HCT116 (cell line): ENCODE data around the gene PTPN9. TPM values are rescaled to one million over a fixed set of nuclear protein-coding genes. Genes with fewer than 3 reads are reported as not detected.

Source experiments
- ATAC-seq: fragments of 200-7000 bp; cut with Tn5 transposase; 2 replicates; pipeline ENCODE4 v1.9.1; 2020; ENCODE audit warnings: mild to moderate bottlenecking, moderate library complexity
- BruUV-seq: library from RNA; stranded (reverse); fragments of 400-500 nt; replicated peaks from 2 replicates; lab custom pipeline; 2021; lab: Mats Ljungman, UMichigan
- CTCF ChIA-PET: fragments of 300-600 bp; sonication (Branson Sonifier 250); formaldehyde crosslinking; loops from one replicate; lab custom pipeline; 2021; ENCODE audit warnings: antibody characterized with exemption; lab: Charles Lee
- POLR2A ChIA-PET: fragments of 300-600, 350-600 bp; sonication (Branson Sonifier 250); formaldehyde crosslinking; loops from one replicate; lab custom pipeline; 2021; ENCODE audit warnings: antibody characterized with exemption; lab: Charles Lee
- RAD21 ChIA-PET, 2 experiments: fragments of 300-600 bp; sonication (Branson Sonifier 250); formaldehyde crosslinking; loops; one replicate each; lab custom pipeline; 2023; ENCODE audit warnings: low total read pairs in 2 of 2; ENCODE audit not compliant: uncharacterized antibody in 2 of 2, unreplicated experiment in 2 of 2, low non-redundant PET in 1 of 2; lab: Charles Lee
- DNase-seq: peaks from one replicate; pipeline ENCODE4 v3.0.0-alpha.2; 2010; ENCODE audit warnings: low read depth, low spot score
- H2AFZ ChIP-seq: fragments of 200-600 bp; shearing (Covaris generic), sonication (generic); 2 replicates; pipeline ENCODE4 v1.6.1; 2017; ENCODE audit warnings: low read depth, mixed run types, mixed read lengths, antibody characterized with exemption, low read length; ENCODE audit not compliant: poor library complexity, severe bottlenecking
- H3K27ac ChIP-seq: 2 replicates; pipeline ENCODE4 v1.5.1; 2012; ENCODE audit warnings: low read depth, low read length
- H3K27me3 ChIP-seq: fragments of 200-600 bp; sonication (generic); 2 replicates; pipeline ENCODE4 v1.6.1; 2016; ENCODE audit warnings: mixed run types, low read length, mixed read lengths; ENCODE audit not compliant: insufficient read depth
- H3K36me3 ChIP-seq, 2 experiments: fragments of 200-500 bp in 1 of 2; fragments of 200-600 bp in 1 of 2; sonication (Bioruptor generic) in 1 of 2; sonication (generic) in 1 of 2; 2 replicates each; pipeline versions ENCODE4 v1.5.1 to v1.6.1; 2014 to 2016; ENCODE audit warnings: low read length in 2 of 2, inconsistent platforms in 1 of 2, mixed read lengths in 1 of 2, mixed run types in 1 of 2; ENCODE audit not compliant: insufficient read depth in 2 of 2, control insufficient read depth in 1 of 2
- H3K4me1 ChIP-seq, 2 experiments: fragments of 200-600 bp in 1 of 2; sonication (generic) in 1 of 2; 2 replicates each; pipeline versions ENCODE4 v1.5.1 to v1.6.1; 2012 to 2017; ENCODE audit warnings: low read length in 2 of 2, inconsistent platforms in 1 of 2, mild to moderate bottlenecking in 1 of 2, mixed read lengths in 1 of 2, mixed run types in 1 of 2, moderate library complexity in 1 of 2; ENCODE audit not compliant: insufficient read depth in 2 of 2, control insufficient read depth in 1 of 2
- H3K4me2 ChIP-seq: fragments of 200-600 bp; sonication (generic); 2 replicates; pipeline ENCODE4 v1.6.1; 2017; ENCODE audit warnings: mixed run types, low read length, mixed read lengths
- H3K4me3 ChIP-seq, 2 experiments: fragments of 200-600 bp in 1 of 2; sonication (generic) in 1 of 2; replicated peaks in 1 of 2; 2 replicates each; pipeline ENCODE4 v1.5.1; 2011 to 2016; ENCODE audit warnings: low read length in 2 of 2, control low read depth in 1 of 2, low read depth in 1 of 2, mild to moderate bottlenecking in 1 of 2, mixed read lengths in 1 of 2, mixed run types in 1 of 2
- H3K79me2 ChIP-seq: fragments of 200-600 bp; sonication (generic); 2 replicates; pipeline ENCODE4 v1.6.1; 2017; ENCODE audit warnings: mild to moderate bottlenecking, mixed run types, low read length, moderate library complexity, mixed read lengths; ENCODE audit not compliant: insufficient read depth
- H3K9ac ChIP-seq: fragments of 200-600 bp; sonication (generic); 2 replicates; pipeline ENCODE4 v1.6.1; 2016; ENCODE audit warnings: low read length, mixed read lengths
- H3K9me2 ChIP-seq: fragments of 200-600 bp; sonication (generic), shearing (Covaris generic); 2 replicates; pipeline ENCODE4 v1.6.1; 2017; ENCODE audit warnings: mixed run types, mild to moderate bottlenecking, moderate library complexity; ENCODE audit not compliant: insufficient read depth
- H3K9me3 ChIP-seq, 2 experiments: fragments of 200-500 bp in 1 of 2; fragments of 200-600 bp in 1 of 2; sonication (Bioruptor generic) in 1 of 2; sonication (generic) in 1 of 2; 2 replicates each; pipeline ENCODE4 v1.6.1; 2014 to 2017; ENCODE audit warnings: low read length in 2 of 2, mixed read lengths in 2 of 2, inconsistent platforms in 1 of 2, low read depth in 1 of 2, mild to moderate bottlenecking in 1 of 2, mixed run types in 1 of 2, moderate library complexity in 1 of 2; ENCODE audit not compliant: control insufficient read depth in 1 of 2, insufficient read depth in 1 of 2
- H4K20me1 ChIP-seq: fragments of 200-600 bp; sonication (generic), shearing (Covaris generic); 2 replicates; pipeline ENCODE4 v1.6.1; 2017; ENCODE audit warnings: mixed run types, mild to moderate bottlenecking, moderate library complexity; ENCODE audit not compliant: insufficient read depth
- CEBPB ChIP-seq: IDR thresholded peaks from 2 replicates; pipeline ENCODE4 v1.6.1; 2012; ENCODE audit warnings: low read depth
- EZH2 ChIP-seq: fragments of 200-600 bp; sonication (generic); IDR thresholded peaks from 2 replicates; pipeline ENCODE4 v1.6.1; 2017; ENCODE audit warnings: antibody characterized with exemption, mixed run types
- FOSL1 ChIP-seq: IDR thresholded peaks from 2 replicates; pipeline ENCODE4 v1.6.1; 2012; ENCODE audit warnings: low read depth
- JUND ChIP-seq: IDR thresholded peaks from 2 replicates; pipeline ENCODE4 v1.6.1; 2012
- RAD21 ChIP-seq: IDR thresholded peaks from 2 replicates; pipeline ENCODE4 v1.6.1; 2012; ENCODE audit warnings: low read depth, mild to moderate bottlenecking
- SIN3A ChIP-seq: IDR thresholded peaks from 2 replicates; pipeline ENCODE4 v1.6.1; 2012; ENCODE audit warnings: low read depth
- SP1 ChIP-seq: IDR thresholded peaks from 2 replicates; pipeline ENCODE4 v1.6.1; 2012; ENCODE audit warnings: low read depth
- YY1 ChIP-seq: IDR thresholded peaks from 2 replicates; pipeline ENCODE4 v1.6.1; 2011; ENCODE audit warnings: low read length, low read depth, moderate library complexity, mild to moderate bottlenecking; ENCODE audit not compliant: insufficient replicate concordance; ENCODE audit errors: extremely low read depth
- ZFX ChIP-seq: fragments of 450-650 bp; IDR thresholded peaks from 2 replicates; pipeline ENCODE4 v1.6.1; 2017
- ZNF274 ChIP-seq: fragments of 200-500 bp; sonication (Bioruptor generic); IDR thresholded peaks from 2 replicates; pipeline ENCODE4 v1.6.1; 2014; ENCODE audit warnings: mild to moderate bottlenecking, low read depth, low read length, inconsistent platforms
- intact Hi-C: fragments of 100-400 bp; cut with micrococcal nuclease; formaldehyde crosslinking; loops from 2 replicates; pipeline ENCODE4 v1.10.0; 2022
- total RNA-seq: library from RNA; stranded (reverse); gene quantifications from one replicate; pipeline ENCODE4 v1.2.1, GENCODE V29; 2021; ENCODE audit not compliant: unreplicated experiment
- TF ChIP-seq, protein P1 (sequence below): IDR thresholded peaks from 2 replicates; pipeline ENCODE4 v1.6.1; 2012; ENCODE audit warnings: low read depth
- TF ChIP-seq, protein P2 (sequence below): IDR thresholded peaks from 2 replicates; pipeline ENCODE4 v1.6.1; 2012
- TF ChIP-seq, protein P3 (sequence below), 3 experiments: fragments of 200-600 bp in 1 of 3; sonication (generic) in 1 of 3; IDR thresholded peaks in 2 of 3; conservative IDR thresholded peaks in 1 of 3; 2 replicates each; pipeline ENCODE4 v1.5.1; 2012 to 2017; ENCODE audit warnings: low read depth in 2 of 3, low read length in 2 of 3, antibody characterized with exemption in 1 of 3, borderline replicate concordance in 1 of 3, control low read depth in 1 of 3, mild to moderate bottlenecking in 1 of 3, mixed read lengths in 1 of 3, mixed run types in 1 of 3, moderate library complexity in 1 of 3; ENCODE audit not compliant: insufficient read depth in 1 of 3

Gene PTPN9
- total RNA-seq, 1 experiment from 2014 or later, result 21.1 TPM

DNA sequence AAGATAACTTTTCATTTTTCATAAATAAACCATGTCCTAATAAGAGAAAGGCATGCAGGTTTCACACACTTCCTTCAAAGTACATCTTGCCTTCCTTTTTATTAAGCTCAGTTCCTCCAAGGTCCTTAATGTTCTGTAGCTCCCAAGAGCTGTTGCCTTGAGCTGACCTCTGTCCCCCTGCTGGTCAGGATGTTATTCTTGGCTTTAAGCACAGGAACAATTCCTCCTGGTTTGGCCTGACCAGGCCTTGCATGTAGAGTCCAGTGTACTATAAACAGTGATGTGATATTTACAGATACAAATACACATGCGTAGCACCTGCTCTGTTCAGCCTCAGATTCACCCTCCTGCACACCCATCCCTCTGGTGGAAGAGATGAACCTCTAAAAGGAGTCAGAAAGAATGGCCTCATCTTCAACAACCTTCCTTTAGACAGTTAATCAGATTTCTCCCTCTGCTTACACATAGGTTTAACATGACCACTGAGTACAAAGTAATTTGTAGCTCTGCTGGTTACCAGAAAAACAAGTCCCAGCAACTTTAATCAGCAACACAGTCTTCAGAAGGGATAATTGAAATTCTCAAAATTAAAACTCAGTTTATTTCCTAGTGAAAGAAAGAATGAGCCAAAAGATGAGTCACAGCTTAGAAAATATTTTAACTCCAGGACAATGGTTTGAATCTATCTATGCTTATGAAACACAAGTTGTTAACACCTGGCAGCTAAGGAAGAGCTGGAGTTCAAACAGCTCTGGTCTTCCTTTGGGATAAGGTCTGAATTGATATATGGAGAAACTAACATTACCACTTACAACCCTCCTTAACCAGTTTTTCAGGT, 46.5 kb downstream of the PTPN9 start:
- intact Hi-C loops, result no loop called here
- TF ChIP-seq JUND, result no peak
- TF ChIP-seq SP1, result peak; percentile 30; the same call in 1 of the 2 replicates
- 0 out of 2 replicates have a peak, but pooled peaks have one; percentile 25 for TF ChIP-seq CEBPB
- TF ChIP-seq YY1, result no peak
- no peak for TF ChIP-seq EZH2
- TF ChIP-seq, protein P1, sequence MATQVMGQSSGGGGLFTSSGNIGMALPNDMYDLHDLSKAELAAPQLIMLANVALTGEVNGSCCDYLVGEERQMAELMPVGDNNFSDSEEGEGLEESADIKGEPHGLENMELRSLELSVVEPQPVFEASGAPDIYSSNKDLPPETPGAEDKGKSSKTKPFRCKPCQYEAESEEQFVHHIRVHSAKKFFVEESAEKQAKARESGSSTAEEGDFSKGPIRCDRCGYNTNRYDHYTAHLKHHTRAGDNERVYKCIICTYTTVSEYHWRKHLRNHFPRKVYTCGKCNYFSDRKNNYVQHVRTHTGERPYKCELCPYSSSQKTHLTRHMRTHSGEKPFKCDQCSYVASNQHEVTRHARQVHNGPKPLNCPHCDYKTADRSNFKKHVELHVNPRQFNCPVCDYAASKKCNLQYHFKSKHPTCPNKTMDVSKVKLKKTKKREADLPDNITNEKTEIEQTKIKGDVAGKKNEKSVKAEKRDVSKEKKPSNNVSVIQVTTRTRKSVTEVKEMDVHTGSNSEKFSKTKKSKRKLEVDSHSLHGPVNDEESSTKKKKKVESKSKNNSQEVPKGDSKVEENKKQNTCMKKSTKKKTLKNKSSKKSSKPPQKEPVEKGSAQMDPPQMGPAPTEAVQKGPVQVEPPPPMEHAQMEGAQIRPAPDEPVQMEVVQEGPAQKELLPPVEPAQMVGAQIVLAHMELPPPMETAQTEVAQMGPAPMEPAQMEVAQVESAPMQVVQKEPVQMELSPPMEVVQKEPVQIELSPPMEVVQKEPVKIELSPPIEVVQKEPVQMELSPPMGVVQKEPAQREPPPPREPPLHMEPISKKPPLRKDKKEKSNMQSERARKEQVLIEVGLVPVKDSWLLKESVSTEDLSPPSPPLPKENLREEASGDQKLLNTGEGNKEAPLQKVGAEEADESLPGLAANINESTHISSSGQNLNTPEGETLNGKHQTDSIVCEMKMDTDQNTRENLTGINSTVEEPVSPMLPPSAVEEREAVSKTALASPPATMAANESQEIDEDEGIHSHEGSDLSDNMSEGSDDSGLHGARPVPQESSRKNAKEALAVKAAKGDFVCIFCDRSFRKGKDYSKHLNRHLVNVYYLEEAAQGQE, result no peak
- TF ChIP-seq SIN3A, result no peak
- TF ChIP-seq, protein P2, sequence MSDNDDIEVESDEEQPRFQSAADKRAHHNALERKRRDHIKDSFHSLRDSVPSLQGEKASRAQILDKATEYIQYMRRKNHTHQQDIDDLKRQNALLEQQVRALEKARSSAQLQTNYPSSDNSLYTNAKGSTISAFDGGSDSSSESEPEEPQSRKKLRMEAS, result 0 out of 2 replicates have a peak, but pooled peaks have one; percentile 11
- no peak for TF ChIP-seq ZNF274
- TF ChIP-seq, protein P3, sequence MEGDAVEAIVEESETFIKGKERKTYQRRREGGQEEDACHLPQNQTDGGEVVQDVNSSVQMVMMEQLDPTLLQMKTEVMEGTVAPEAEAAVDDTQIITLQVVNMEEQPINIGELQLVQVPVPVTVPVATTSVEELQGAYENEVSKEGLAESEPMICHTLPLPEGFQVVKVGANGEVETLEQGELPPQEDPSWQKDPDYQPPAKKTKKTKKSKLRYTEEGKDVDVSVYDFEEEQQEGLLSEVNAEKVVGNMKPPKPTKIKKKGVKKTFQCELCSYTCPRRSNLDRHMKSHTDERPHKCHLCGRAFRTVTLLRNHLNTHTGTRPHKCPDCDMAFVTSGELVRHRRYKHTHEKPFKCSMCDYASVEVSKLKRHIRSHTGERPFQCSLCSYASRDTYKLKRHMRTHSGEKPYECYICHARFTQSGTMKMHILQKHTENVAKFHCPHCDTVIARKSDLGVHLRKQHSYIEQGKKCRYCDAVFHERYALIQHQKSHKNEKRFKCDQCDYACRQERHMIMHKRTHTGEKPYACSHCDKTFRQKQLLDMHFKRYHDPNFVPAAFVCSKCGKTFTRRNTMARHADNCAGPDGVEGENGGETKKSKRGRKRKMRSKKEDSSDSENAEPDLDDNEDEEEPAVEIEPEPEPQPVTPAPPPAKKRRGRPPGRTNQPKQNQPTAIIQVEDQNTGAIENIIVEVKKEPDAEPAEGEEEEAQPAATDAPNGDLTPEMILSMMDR (IDR thresholded peaks at IDR 0.05 in 2 of 3, conservative IDR thresholded peaks at IDR 0.05 in 1 of 3; ENCODE audit: borderline replicate concordance in 1 of 3, insufficient read depth in 1 of 3, low read depth in 2 of 3, low read length in 2 of 3), result peak; percentile 17 to 63 (median 57); a peak in 5 of 6 replicates
- TF ChIP-seq FOSL1, result peak; percentile 27
- no peak for TF ChIP-seq ZFX
- TF ChIP-seq RAD21, result no peak
- TF ChIP-seq, all 23 proteins: peak for 5
- POLR2A ChIA-PET, result interaction anchor here (0.6 to 1.8 kb wide), 2 partner anchors 10 to 79 kb away, joined by 3 to 5 read pairs; no protein-coding TSS in a partner anchor
- no peaks in the 10 kb centered on the region for H3K9me3 ChIP-seq
- CTCF ChIA-PET, result interaction anchor here (1.0 to 2.2 kb wide), 5 partner anchors 10 to 108 kb away, joined by 3 to 12 read pairs (median 4); partner anchors contain the start of gene IMP3
- DNase-seq (peak; percentile 49), ATAC-seq (peak; percentile 91)
- H3K9me2 ChIP-seq, result no peaks in the 10 kb centered on the region
- no peak overlapping the region for H3K4me3 ChIP-seq
- H3K27ac ChIP-seq, result peak overlapping the region; percentile 52
- no peak overlapping the region for H2AFZ ChIP-seq
- H3K79me2 ChIP-seq, result peaks cover 8% of the 10 kb centered on the region; the same call in 1 of the 2 replicates
- BruUV-seq, result no TSS peak
- peak overlapping the region; percentile 54 for H3K4me2 ChIP-seq
- H4K20me1 ChIP-seq, result no peaks in the 10 kb centered on the region
- H3K36me3 ChIP-seq, result no peaks in the 10 kb centered on the region
- H3K9ac ChIP-seq, result peak overlapping the region; percentile 18
- peaks cover 25 to 32% of the 10 kb centered on the region in 2 experiments for H3K4me1 ChIP-seq
- RAD21 ChIA-PET, result interaction anchor here in 1 of 2 experiments (1.6 kb wide), 1 partner anchor 24 kb away, joined by 7 read pairs; no protein-coding TSS in a partner anchor
- no peaks in the 10 kb centered on the region for H3K27me3 ChIP-seq
